ENCODE data around the gene MICALL1.

MICALL1 gene

DNA sequence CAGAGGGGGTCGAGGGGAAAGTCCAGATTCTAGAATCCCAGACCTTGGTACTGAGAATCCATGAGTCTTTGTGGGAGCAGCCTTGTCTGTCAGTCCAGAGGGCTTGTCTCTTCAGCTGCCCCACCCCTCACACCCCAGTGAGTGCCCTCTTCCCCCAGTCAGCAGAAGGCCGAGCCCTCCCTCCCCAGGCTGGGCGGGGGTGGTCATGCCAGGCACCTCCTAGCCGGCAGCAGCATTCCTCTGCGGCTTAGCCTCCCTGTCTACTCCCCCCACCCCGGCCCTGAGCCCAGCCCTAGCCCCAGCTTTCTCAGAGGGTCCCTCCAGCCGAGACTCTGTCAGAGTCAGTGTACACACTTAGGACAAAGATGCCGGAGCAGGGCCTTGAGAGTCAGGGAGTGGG, 73.7 kb downstream of the MICALL1 start:
- H3K4me3 ChIP-seq (ENCODE audit: low read length) = no peak overlapping the region
- TF ChIP-seq, protein P1, sequence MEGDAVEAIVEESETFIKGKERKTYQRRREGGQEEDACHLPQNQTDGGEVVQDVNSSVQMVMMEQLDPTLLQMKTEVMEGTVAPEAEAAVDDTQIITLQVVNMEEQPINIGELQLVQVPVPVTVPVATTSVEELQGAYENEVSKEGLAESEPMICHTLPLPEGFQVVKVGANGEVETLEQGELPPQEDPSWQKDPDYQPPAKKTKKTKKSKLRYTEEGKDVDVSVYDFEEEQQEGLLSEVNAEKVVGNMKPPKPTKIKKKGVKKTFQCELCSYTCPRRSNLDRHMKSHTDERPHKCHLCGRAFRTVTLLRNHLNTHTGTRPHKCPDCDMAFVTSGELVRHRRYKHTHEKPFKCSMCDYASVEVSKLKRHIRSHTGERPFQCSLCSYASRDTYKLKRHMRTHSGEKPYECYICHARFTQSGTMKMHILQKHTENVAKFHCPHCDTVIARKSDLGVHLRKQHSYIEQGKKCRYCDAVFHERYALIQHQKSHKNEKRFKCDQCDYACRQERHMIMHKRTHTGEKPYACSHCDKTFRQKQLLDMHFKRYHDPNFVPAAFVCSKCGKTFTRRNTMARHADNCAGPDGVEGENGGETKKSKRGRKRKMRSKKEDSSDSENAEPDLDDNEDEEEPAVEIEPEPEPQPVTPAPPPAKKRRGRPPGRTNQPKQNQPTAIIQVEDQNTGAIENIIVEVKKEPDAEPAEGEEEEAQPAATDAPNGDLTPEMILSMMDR (IDR thresholded peaks at IDR 0.05; ENCODE audit: insufficient read depth, low read depth, low read length, missing control alignments) = no peak
- DNase-seq (ENCODE audit: low read depth) = no peak

DNA sequence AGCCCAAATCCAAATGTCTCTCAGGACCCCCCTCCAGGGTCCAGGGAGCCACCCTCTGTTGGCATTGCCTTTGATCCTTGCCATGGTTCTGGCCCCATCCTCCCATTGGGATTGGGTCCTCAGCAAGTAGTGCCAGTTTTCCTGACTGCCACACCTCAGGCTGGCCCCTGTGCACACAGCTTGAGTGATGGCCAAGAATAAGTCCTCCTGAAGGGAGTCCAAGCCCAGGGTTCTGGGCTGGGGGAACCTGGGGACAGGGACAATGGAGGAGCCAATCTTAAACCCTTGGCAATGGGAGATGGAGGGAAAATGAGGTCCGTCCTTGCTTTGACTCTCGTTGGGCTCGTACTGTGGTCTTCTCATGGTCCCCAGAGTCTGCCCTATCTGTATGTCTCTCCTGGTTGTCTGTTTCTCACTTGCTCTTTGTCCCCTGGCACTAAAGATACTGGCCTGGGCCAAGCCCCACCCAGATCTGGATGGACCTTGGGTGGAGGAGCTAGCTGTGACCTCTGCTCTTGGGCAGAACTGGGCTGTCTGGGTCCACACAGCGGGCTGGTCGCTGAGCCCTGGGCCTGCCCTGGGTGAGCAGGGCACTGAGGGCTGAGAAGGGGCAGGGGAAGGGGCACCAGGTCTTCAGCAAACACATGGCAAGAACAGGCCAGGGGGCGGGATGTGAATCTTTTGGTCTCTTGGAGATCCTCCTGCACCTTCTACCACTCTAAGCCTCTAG, 75.3 kb downstream of the MICALL1 start:
- no peak for DNase-seq (ENCODE audit: low read depth)
- no peak overlapping the region for H3K4me3 ChIP-seq (ENCODE audit: low read length)
- TF ChIP-seq, protein P1 (IDR thresholded peaks at IDR 0.05; ENCODE audit: insufficient read depth, low read depth, low read length, missing control alignments) = no peak

DNA sequence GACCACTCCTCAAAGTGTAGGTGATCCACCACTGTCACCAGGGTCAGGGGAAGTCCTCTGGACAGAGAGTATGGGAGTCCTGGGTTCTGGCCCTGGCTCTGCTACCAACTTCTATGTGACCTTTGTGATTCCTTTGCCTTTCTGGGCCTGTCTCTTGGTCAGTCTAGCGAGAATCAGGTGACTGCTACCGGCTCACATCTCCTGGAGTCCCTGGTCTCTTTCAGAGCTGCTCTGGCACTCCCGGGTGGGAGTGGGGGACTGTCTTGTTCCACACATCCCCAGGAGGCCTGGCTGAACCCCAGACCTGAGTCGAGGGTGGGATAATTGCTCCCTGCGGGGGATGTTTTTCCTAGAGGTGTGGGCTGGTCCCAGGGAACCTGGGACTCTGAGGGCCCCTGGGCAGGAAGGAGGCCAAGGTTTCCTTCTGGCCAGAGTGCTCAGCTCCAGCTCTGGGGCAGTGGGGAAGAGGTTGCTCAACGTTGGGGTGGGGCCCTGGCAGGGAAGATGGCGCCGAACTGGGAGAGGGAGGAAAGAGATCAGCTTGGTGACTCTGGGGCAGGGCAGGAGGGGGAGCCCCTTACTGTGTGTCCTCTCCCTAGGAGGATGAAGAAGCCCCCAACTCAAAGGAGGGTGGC, 76.2 kb downstream of the MICALL1 start:
- H3K4me3 ChIP-seq (ENCODE audit: low read length) = no peak overlapping the region
- no peak for DNase-seq (ENCODE audit: low read depth)
- TF ChIP-seq, protein P1 (IDR thresholded peaks at IDR 0.05; ENCODE audit: insufficient read depth, low read depth, low read length, missing control alignments) = no peak

DNA sequence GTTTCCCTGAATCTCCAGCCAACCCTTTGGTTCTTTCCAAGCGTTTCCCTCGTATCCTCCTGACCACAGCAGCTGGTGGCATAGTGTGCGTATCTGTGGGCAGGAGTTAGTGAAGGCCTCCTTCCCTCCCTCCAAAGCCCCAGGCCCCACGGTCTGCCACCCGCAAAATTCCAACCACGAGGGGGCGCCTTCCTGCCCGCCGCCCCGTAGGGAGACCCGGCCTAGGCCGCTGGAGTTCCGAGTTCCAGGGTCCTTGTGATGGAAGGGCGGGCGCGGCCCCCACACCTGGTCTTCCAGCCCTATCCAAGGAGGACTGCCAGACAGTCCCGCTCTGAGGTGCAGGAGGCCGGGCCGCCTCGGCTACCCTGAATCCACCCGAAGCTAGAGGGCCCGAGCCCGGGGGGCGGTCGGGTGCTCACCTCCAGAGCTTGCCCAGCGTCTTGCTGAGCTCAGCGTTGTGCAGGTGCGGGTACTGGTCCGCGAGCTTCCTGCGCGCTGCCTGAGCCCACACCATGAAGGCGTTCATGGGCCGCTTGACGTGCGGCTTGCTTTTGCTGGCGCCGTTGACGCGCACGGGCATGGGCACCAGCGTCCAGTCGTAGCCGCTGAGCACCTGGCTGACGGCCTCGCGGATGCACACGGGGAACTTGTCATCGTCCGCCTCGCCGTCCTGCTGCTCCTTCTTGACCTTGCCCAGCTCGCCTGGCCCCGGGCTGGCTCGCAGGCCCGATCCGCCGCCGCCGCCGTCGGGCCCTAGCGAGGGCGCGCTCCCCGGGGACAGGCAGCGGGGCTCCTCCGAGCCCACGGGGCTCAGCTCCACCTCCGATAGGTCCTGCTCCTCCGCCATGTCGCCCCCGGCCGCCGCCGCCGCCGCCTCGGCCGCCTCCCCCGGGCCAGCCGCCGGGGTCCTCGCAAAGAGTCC, 77.1 kb downstream of the MICALL1 start:
- TF ChIP-seq, protein P1 (IDR thresholded peaks at IDR 0.05; ENCODE audit: insufficient read depth, low read depth, low read length, missing control alignments) = peak; percentile 23

DNA sequence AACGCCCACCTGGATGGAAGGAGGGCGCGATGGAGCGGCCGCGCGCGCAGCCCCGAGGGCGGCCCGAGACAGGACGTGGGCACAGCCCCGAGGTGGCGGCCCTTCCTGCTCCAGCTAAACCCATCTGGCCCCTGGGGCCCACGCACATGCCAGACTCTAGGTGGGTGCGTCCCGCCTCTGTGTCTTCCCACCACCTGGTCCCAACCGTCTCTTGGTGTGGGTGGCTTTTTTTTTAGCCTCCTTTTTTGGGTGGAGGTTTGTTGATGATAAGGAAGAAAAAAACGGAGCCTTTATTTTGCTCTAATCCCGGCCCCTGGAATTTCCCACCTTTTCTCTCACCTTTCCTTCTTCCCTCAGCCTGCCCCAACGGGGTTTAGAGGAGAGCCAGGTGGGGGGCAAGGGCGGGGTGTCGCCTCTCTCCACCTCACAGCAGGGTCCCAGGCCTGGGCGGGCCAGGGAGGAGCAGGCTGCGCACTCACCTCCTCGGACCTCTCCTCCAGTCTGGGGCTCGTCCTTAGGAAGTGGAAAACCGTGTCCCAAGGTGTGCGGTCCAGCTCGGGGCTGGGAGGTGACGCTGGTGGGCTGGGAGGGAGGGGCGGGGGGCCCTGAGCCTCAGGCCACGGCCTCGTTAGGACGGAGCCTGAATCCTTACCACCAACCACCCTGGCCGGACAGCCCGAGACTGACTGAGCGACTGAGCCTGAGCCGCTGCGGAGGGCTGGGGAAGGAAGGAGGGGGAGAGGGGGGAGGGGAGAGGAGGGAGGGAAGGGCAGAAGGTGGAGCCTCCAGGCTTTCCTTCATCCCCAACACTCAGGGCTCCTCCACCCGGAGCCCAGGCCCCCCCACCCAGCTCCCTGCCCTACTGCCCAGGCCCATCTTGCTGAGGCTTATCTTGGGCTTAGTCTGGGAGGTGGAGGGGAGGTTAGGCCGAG, 78.0 kb downstream of the MICALL1 start, which contains the start of gene SOX10:
SOX10 (minus strand) TSS at position 696 of the 932 bp plus-strand sequence. CDS start 771 bp downstream, outside the sequence.
- TF ChIP-seq, protein P1 (IDR thresholded peaks at IDR 0.05; ENCODE audit: insufficient read depth, low read depth, low read length, missing control alignments) = no peak
- no peak for DNase-seq (ENCODE audit: low read depth)
- no peak within 1 kb of the TSS for H3K4me3 ChIP-seq (ENCODE audit: low read length)

More for the DNA sequence above, 77.1 kb downstream of the MICALL1 start:
- no peak for DNase-seq (ENCODE audit: low read depth)
- H3K4me3 ChIP-seq (ENCODE audit: low read length) = no peak overlapping the region

DNA sequence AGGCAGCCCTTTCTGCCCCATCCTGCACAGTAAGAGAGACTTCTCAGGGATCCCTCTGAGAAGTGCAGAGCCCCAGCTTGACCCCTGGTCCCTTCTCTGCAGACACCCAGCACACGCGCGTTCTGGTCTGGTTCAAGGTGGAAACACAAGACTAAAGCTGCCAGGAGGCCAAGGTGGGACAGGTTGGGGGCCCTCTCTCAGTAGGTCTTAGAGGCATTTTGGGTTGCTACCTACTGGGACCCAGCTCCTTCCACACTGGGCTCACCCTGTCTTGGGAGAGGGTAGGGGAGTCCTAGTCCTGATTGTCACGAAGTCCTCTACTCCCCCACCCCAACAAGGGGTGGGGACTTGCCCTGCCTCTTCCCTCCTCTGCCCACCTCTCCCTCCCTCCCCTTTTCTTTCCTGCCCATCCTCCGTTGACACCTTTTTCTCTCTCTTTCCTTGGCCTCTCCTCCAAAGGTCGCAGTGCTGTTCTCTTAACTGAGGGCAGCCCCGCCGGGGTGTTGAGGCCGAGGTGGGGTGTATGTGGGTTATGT, 79.0 kb downstream of the MICALL1 start:
- no peak overlapping the region for H3K4me3 ChIP-seq (ENCODE audit: low read length)
- DNase-seq (ENCODE audit: low read depth) = no peak
- TF ChIP-seq, protein P1 (IDR thresholded peaks at IDR 0.05; ENCODE audit: insufficient read depth, low read depth, low read length, missing control alignments) = no peak

All from epithelial cell of esophagus (primary cell).